Measurements from ENCODE around the gene CEMIP2.
A peak's percentile ranks its signal among the peaks of the same experiment; 100 is the strongest.
"Not testable (repeated sequence)": the region's sequence is repeated elsewhere in the genome, so short reads cannot be mapped to it uniquely, and the experiment has no call there.

CEMIP2 gene

DNA sequence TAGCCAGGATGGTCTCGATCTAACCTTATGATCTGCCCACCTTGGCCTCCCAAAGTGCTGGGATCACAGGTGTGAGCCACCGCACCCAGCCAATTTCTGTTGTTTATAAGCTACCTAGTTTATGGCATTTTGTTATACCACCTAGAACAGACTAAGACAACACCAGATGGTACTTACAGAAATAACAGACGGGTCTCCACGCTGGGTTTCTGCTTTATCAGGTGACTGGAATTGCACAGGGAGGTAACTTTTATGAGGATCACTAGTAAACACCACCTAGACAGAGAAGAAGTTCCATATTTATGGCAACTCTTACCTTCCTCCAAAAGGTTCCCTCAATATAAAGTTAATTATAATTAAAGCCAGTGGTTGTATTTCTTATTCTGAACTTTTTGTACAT, 74.0 kb downstream of the CEMIP2 start:
- DNase-seq = no peak
- TF ChIP-seq GATA1 (IDR thresholded peaks at IDR 0.05; ENCODE audit: low read depth, low read length) (no peak), POLR2A (IDR thresholded peaks at IDR 0.05; ENCODE audit: low read length) (no peak)

DNA sequence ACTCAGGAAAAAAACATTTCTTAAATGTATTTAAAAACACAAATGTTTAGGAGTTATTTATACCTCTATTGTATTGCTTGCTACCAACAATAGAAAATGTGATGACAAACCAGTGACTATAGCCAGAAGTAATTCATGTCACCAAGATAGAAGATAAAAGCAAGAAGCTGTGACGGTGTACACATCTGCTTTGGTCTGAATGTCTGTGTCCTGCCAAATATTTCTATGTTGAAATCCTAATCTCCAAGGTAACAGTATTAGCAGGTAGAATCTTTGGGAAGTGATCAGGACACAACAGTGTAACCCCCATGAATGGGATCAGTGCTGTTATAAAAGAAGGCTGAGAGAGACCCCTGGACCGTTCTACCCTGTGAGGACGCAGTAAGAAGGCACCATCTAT, 74.7 kb downstream of the CEMIP2 start:
- DNase-seq = no peak

GRCh38 chr9:71692337-71692736, 76.0 kb downstream of the CEMIP2 start:
- DNase-seq = no peak
- TF ChIP-seq POLR2A (IDR thresholded peaks at IDR 0.05; ENCODE audit: low read length) (no peak), GATA1 (IDR thresholded peaks at IDR 0.05; ENCODE audit: low read depth, low read length) (no peak)

More for the DNA sequence above, 74.7 kb downstream of the CEMIP2 start:
- no peak for TF ChIP-seq GATA1 (IDR thresholded peaks at IDR 0.05; ENCODE audit: low read depth, low read length)
- TF ChIP-seq POLR2A (IDR thresholded peaks at IDR 0.05; ENCODE audit: low read length) = no peak

GRCh38 chr9:71691576-71691975, 76.7 kb downstream of the CEMIP2 start:
- DNase-seq = not testable (repeated sequence)

GRCh38 chr9:71690689-71691435, 77.5 kb downstream of the CEMIP2 start:
- TF ChIP-seq GATA1 (IDR thresholded peaks at IDR 0.05; ENCODE audit: low read depth, low read length) (no peak), POLR2A (IDR thresholded peaks at IDR 0.05; ENCODE audit: low read length) (no peak)
- DNase-seq = no peak

- TF ChIP-seq GATA1 (IDR thresholded peaks at IDR 0.05; ENCODE audit: low read depth, low read length) = no peak
- no peak for TF ChIP-seq POLR2A (IDR thresholded peaks at IDR 0.05; ENCODE audit: low read length)
Measured at GRCh38 chr9:71690063-71690688, 78.1 kb downstream of the CEMIP2 start.

GRCh38 chr9:71687676-71688075, 80.6 kb downstream of the CEMIP2 start:
- no peak for TF ChIP-seq GATA1 (IDR thresholded peaks at IDR 0.05; ENCODE audit: low read depth, low read length)
- no peak for TF ChIP-seq POLR2A (IDR thresholded peaks at IDR 0.05; ENCODE audit: low read length)
- DNase-seq = no peak

More at GRCh38 chr9:71690063-71690688, 78.1 kb downstream of the CEMIP2 start:
- no peak for DNase-seq

DNA sequence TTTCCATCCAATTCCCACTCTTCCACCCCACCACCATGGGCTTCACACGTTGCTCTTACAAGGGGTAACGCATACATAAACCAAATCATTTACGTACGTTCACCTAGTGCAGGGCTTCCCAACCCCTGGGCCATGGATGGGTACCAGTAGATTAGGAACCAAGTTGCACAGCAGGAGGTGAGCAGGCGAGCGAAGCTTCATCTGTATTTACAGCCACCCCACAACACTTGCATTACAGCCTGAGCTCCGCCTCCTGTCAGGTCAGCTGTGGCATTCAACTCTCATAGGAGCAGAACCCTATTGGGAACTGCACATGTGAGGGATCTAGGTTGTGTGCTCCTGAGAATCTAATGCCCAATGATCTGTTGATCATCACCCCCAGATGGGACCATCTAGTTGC, 82.3 kb downstream of the CEMIP2 start:
- no peak for TF ChIP-seq GATA1 (IDR thresholded peaks at IDR 0.05; ENCODE audit: low read depth, low read length)
- TF ChIP-seq POLR2A (IDR thresholded peaks at IDR 0.05; ENCODE audit: low read length) = no peak
- no peak for DNase-seq

- no peak for DNase-seq
Measured at GRCh38 chr9:71685394-71685793, 82.9 kb downstream of the CEMIP2 start.

DNA sequence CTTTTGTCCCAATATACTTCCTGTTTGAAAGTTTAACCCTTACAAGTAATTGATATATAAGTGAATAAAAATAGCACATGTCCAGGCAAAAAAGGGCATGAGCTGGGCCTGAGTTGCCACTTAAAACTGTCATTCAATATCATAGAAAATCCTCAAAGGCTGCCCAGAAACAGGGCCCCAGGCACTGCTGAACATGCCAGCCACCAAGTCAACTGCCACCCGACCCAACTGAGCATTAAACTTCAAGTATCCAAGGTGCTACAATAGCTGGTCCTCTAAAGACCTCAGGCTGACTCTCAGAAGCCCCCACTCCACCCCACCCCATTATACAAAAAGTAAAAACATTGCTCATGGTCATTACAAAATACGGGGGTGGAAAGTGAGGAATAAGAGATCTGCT, 83.7 kb downstream of the CEMIP2 start:
- TF ChIP-seq GATA1 (IDR thresholded peaks at IDR 0.05; ENCODE audit: low read depth, low read length) (no peak), POLR2A (IDR thresholded peaks at IDR 0.05; ENCODE audit: low read length) (no peak)
- no peak for DNase-seq

More at GRCh38 chr9:71685394-71685793, 82.9 kb downstream of the CEMIP2 start:
- no peak for TF ChIP-seq POLR2A (IDR thresholded peaks at IDR 0.05; ENCODE audit: low read length)
- TF ChIP-seq GATA1 (IDR thresholded peaks at IDR 0.05; ENCODE audit: low read depth, low read length) = no peak

DNA sequence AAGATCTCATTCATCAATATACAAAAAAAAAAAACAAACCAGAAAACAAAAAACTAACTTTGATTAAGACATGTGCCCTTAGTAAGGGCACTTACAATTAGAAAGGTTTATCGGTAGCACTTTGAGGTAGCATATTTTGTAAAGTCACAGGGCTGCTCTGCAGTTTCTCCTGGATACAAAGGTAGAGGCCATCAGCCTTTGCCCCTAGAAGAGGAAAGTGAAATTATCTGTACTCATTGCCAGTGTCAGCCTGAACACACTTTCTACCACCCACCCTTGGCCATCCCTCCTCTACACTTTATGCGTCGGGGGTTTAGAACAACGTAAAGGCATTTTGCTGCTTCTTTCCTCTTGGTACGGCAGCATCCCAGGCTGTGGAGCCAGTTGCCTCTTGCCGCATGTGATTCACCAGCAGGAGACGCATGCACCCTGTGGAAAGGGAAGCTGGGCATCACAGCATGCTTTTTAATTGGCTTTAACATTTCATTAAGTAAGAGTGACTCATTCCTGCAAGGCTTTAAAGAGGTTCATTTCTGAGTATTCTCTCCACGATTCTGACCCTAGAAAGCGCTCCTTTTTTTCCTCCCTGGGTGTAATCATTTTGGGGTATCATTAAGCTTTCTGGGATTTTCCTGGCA, 84.6 kb downstream of the CEMIP2 start:
- TF ChIP-seq POLR2A (IDR thresholded peaks at IDR 0.05; ENCODE audit: low read length) (no peak), GATA1 (IDR thresholded peaks at IDR 0.05; ENCODE audit: low read depth, low read length) (no peak)
- DNase-seq = peak; percentile 3 to 9

DNA sequence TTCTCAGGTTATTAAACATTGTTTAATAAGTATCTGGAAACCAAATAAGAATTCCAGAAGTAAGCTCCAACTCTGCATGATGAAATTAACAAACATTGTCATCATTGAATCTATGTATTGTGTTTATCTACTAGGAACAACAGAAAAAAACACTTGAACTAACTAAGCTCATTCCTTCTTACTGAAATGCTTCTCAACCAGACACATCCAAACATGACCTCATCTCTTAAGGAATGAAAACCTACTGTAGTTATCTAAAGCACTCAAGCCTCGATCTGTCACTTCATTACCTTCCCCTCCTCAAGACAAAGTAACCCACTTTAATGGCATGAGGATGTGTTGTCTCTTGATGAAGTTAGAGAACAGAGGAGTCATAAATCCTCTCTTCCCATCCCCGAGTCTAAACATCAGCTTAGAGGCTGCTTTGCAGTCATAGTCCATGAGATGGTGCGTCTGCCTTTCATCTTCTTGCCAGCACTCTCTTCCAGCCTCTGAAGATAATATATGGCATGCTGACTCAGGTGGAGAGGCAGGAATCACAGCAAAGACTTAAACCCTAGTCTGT, 86.5 kb downstream of the CEMIP2 start:
- DNase-seq = no peak
- TF ChIP-seq POLR2A (IDR thresholded peaks at IDR 0.05; ENCODE audit: low read length) = no peak
- no peak for TF ChIP-seq GATA1 (IDR thresholded peaks at IDR 0.05; ENCODE audit: low read depth, low read length)

DNA sequence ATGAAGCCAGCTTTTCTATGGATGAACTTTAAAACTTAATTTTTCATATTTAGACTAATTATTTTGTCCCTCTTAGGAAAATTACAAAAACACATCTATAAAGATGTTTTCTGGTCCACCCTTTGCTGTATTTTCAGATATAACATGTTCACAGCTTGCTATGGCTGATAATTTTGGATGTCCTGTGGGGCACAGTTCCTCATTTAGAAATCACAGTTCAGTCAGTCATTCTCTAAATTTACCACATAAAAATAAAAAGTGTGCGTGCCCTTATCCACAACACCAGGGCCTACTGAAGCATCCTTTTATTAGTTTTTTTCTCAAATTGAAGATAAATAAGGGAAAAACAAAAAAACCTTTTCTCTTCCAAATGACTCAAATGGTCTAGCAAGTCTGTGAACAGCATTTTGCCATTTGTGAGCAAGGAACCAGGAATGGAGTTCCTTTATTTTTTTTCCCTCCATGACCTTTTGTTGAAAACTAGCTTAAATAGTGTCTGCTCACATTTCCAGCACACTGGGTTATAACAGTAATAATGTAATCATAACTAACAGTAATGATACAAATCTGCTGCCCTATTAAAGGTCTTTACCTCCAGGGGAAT, 87.1 kb downstream of the CEMIP2 start:
- no peak for DNase-seq
- no peak for TF ChIP-seq GATA1 (IDR thresholded peaks at IDR 0.05; ENCODE audit: low read depth, low read length)
- no peak for TF ChIP-seq POLR2A (IDR thresholded peaks at IDR 0.05; ENCODE audit: low read length)

Data from erythroblast (primary cell).